HL-60/S4 treated with retinoic acid at 250 ng/mL for 4 days and 3 days (cell line): ENCODE results near the gene SAC3D1.

ENCODE experiments used
- in situ Hi-C: fragments of 300-500 bp; cut with MboI; formaldehyde crosslinking; loops from 2 replicates; pipeline ENCODE4 v1.7.0; 2022; ENCODE audit warnings: low sequenced_read_pairs

SAC3D1 gene

DNA sequence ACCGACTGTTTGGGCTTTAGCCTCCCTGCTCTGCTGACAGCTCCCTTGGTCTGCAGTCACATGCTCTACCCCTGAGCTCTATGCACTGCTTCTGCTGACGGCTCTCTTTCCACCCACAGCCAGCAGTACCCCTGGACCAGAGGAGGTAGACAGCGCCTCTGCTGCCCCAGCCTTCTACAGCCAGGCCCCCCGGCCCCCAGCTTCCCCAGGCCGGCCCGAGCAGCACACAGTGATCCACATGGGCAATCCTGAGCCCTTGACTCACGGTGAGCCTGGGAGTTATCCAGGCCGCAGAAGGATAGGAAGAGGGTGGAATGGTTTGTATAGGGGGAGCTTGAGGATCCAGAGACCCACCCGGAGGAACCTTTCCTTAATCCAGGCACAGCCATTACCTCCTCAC lies 45.8 kb downstream of the SAC3D1 start:
- in situ Hi-C loops = no loop called here

DNA sequence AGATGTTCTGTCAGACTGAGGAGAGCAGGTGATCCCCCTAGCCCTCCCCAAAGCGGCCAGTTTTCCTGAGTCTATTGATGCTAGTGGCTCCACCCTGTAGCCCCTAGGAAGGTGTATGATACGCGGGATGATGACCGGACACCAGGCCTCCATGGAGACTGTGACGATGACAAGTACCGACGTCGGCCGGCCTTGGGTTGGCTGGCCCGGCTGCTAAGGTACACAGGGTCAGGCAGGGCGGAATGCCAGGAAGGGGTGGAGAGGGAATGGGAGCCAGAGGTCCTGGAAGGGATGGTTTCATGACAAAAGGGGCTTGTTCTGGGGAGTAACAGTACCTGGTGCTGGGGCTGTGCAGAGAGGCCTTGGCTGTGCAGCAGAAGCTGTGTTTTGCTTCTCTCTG lies 46.2 kb downstream of the SAC3D1 start:
- in situ Hi-C loops = no loop called here

DNA sequence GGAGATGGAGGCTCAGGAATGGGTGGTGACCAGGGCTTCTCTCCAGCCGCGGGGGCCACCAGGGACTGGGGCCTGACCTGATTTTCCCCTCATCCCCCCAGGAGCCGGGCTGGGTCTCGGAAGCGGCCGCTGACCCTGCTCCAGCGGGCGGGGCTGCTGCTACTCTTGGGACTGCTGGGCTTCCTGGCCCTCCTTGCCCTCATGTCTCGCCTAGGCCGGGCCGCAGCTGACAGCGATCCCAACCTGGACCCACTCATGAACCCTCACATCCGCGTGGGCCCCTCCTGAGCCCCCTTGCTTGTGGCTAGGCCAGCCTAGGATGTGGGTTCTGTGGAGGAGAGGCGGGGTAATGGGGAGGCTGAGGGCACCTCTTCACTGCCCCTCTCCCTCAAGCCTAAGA lies 46.8 kb downstream of the SAC3D1 start:
- in situ Hi-C loops = no loop called here

GRCh38 chr11:65089621-65090020 lies 48.6 kb downstream of the SAC3D1 start:
- in situ Hi-C loops = no loop called here

DNA sequence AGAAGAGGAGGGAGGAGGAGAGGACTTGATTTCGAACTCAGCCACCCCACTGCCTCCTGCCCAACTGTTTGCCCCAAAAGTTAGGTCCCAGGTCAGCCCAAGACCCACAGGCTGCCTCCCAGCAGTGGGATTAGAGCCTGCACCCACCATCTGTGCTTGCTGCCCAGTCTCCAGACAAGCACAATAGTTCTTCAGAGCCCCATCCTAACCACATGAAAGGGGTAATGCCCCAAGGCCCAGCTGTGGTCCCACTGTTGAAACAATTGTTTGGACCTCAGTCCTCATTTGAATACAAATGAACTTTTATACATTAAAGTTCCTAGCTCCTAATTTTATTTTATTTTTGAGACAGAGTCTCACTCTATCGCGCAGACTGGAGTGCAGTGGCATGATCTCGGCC lies 49.6 kb downstream of the SAC3D1 start:
- in situ Hi-C loops = no loop called here
